Neural progenitor cell (in vitro differentiated cells): ENCODE measurements around the gene PMAIP1.

Experiments
- CTCF ChIP-seq: fragments of 200-600 bp; sonication (generic); IDR thresholded peaks from 2 replicates; pipeline ENCODE4 v1.5.1; 2017; ENCODE audit warnings: antibody characterized with exemption, mild to moderate bottlenecking
- EZH2 ChIP-seq: fragments of 200-600 bp; sonication (generic); IDR thresholded peaks from 2 replicates; pipeline ENCODE4 v1.6.1; 2017; ENCODE audit warnings: antibody characterized with exemption, mild to moderate bottlenecking, moderate library complexity
- EZH2phosphoT487 ChIP-seq: fragments of 200-600 bp; sonication (generic); IDR thresholded peaks from 2 replicates; pipeline ENCODE4 v1.6.1; 2017; ENCODE audit warnings: antibody characterized with exemption

GRCh38 chr18:59928201-59928600 is 28.4 kb downstream of the PMAIP1 start:
- TF ChIP-seq CTCF, result no peak
- TF ChIP-seq EZH2, result no peak
- TF ChIP-seq EZH2phosphoT487, result no peak
